HG03095 (cell line): Measurements from ENCODE around the gene MACROD1.
"Not testable (repeated sequence)": the region's sequence is repeated elsewhere in the genome, so short reads cannot be mapped to it uniquely, and the experiment has no call there.

Experiments
- ATAC-seq: cut with Tn5 transposase; IDR thresholded peaks from one replicate; pipeline ENCODE4 v1.9.1; 2021; ENCODE audit warnings: moderate library complexity; ENCODE audit not compliant: unreplicated experiment

MACROD1 gene

GRCh38 chr11:64185693-64186491 is 20.0 kb upstream of the MACROD1 start, which contains the start of gene STIP1:
Gene STIP1, plus strand, starts transcription at chr11:64186171. Its CDS starts 91 bp downstream, at chr11:64186262.
- peak; percentile 72 for ATAC-seq

GRCh38 chr11:64185175-64185692 is 19.3 kb upstream of the MACROD1 start:
- peak; percentile 10 for ATAC-seq

- no peak for ATAC-seq
Observed at GRCh38 chr11:64183890-64184289, 18.0 kb upstream of the MACROD1 start.

GRCh38 chr11:64181506-64182411 is 15.8 kb upstream of the MACROD1 start:
- no peak for ATAC-seq

GRCh38 chr11:64180891-64181290 is 15.0 kb upstream of the MACROD1 start:
- ATAC-seq: no peak

- no peak for ATAC-seq
Observed at GRCh38 chr11:64178951-64179639, 13.2 kb upstream of the MACROD1 start.

- ATAC-seq: no peak
Observed at GRCh38 chr11:64178203-64178602, 12.3 kb upstream of the MACROD1 start.

- ATAC-seq: no peak
Observed at GRCh38 chr11:64176751-64177150, 10.8 kb upstream of the MACROD1 start.

- no peak for ATAC-seq
Observed at GRCh38 chr11:64173616-64174355, 7.9 kb upstream of the MACROD1 start.

- no peak for ATAC-seq
Observed at GRCh38 chr11:64170419-64170818, 4.5 kb upstream of the MACROD1 start.

- ATAC-seq: peak; percentile 17
Observed at GRCh38 chr11:64165481-64165841, 452 bp downstream of the MACROD1 start.

- no peak for ATAC-seq
Observed at GRCh38 chr11:64164392-64165312, 1.3 kb downstream of the MACROD1 start.

GRCh38 chr11:64163951-64164350 is 2.0 kb downstream of the MACROD1 start:
- no peak for ATAC-seq

- ATAC-seq: not testable (repeated sequence)
Observed at GRCh38 chr11:64162769-64163168, 3.1 kb downstream of the MACROD1 start.

- ATAC-seq: no peak
Observed at GRCh38 chr11:64161037-64161436, 4.9 kb downstream of the MACROD1 start.

- no peak for ATAC-seq
Observed at GRCh38 chr11:64157631-64158394, 8.1 kb downstream of the MACROD1 start.

- no peak for ATAC-seq
Observed at GRCh38 chr11:64156235-64157011, 9.5 kb downstream of the MACROD1 start.

GRCh38 chr11:64153812-64154211 is 12.1 kb downstream of the MACROD1 start:
- no peak for ATAC-seq
